Measurements from ENCODE around the gene TMEM61. TPM values are rescaled to one million over a fixed set of nuclear protein-coding genes. Genes with fewer than 3 reads are reported as not detected.

Gene TMEM61
- total RNA-seq, 1 donor: not detected

DNA sequence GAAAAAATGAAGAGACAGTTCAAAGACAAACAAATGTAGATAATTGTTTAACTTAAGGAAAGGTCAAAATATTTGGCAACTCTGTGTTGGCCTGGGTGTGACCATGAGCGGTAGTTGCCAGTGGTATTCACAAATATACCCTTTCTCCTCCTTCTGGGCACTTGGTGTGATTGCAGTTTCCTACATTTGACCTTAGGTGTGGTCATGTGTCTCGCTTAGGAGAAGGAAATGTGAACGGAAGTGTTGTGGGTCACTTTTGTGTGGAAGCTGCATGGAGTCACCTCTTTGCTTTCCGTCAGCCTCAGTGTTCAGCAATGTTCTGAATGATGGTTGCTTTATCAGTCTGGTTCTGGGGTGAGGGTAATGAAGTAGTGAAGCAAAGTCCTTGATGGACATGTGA is 55.5 kb downstream of the TMEM61 start:
- no peak for DNase-seq (ENCODE audit: low read depth in 2 of 3, low spot score in 2 of 3)

GRCh38 chr1:55037733-55038551 is 57.5 kb downstream of the TMEM61 start:
- DNase-seq (ENCODE audit: low read depth in 2 of 3, low spot score in 2 of 3): no peak

DNA sequence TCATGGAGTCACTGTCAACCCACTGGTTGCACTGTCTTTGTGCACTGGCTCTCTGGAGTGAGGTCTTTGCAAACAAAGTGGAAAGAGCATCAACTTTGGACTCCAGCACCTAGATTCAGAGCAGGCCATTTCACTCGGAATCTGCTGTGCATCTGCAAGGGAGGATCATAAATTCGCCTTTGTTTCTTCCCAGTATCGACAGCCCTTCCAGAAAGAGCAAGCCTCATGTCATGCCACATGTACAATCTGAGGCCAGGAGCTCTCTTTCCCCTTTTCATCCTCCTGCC is 58.1 kb downstream of the TMEM61 start:
- no peak for DNase-seq (ENCODE audit: low read depth in 2 of 3, low spot score in 2 of 3)

GRCh38 chr1:55038974-55039341 is 58.5 kb downstream of the TMEM61 start:
- DNase-seq (ENCODE audit: low read depth in 2 of 3, low spot score in 2 of 3): no peak

- DNase-seq (ENCODE audit: low read depth in 2 of 3, low spot score in 2 of 3): no peak
Measured at GRCh38 chr1:55039342-55040082, 59.1 kb downstream of the TMEM61 start, which contains the start of gene PCSK9. Gene PCSK9, plus strand, starts transcription at chr1:55039548. Its CDS starts 290 bp downstream, at chr1:55039838.

DNA sequence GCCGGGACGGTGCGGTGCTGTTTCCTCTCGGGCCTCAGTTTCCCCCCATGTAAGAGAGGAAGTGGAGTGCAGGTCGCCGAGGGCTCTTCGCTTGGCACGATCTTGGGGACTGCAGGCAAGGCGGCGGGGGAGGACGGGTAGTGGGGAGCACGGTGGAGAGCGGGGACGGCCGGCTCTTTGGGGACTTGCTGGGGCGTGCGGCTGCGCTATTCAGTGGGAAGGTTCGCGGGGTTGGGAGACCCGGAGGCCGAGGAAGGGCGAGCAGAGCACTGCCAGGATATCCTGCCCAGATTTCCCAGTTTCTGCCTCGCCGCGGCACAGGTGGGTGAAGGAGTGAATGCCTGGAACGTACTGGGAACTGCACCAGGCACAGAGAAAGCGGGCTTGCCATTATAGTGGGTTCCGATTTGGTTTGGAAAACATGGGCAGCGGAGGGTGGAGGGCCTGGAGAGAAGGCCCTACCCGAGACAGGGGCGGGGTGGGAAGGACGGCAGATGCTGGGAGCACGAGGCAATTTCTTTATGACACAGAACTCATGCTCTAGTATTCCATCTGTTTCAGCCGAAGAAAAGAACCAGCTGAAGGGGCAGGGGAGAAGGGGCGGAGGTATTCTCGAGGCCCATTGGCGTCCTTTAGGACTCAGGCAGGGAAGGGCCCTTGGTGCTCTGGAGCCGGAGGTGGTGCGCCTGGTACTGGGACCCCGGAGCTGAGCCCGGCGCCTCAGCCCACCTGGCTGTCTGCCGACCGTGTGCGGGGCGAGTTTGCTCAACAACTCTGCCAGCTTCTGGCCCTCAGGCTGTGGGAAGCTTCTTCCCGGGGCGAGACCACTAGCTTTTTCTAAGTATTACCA is 59.9 kb downstream of the TMEM61 start:
- DNase-seq (ENCODE audit: low read depth in 2 of 3, low spot score in 2 of 3): no peak

DNA sequence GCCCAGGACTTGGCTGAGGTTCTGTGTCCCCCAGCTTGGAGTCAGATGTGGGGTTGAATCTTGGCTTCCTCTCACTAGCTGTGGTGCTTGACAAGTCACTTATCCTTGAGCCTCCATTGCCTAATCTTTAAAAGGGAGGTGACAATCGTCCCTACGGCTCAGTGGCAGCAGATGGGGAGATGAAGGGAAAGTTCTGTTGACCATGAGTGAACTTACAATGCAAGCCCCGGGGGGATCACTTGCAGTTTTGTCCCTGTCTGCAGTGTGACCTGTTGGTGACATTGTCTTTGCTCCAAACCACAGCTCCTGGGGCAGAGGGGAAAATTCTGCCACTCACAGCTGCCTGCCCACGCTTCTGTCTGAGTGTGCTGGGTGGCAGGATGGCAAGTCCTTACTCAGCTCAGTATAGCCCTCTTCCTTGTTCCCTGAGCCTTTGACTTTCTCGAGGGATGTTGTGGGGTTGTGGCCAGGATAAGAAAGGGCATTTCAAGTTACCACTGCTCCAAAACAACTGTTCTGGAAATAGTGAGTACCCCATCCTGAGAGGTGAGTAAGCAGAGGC is 60.6 kb downstream of the TMEM61 start:
- DNase-seq (ENCODE audit: low read depth in 2 of 3, low spot score in 2 of 3): no peak

DNA sequence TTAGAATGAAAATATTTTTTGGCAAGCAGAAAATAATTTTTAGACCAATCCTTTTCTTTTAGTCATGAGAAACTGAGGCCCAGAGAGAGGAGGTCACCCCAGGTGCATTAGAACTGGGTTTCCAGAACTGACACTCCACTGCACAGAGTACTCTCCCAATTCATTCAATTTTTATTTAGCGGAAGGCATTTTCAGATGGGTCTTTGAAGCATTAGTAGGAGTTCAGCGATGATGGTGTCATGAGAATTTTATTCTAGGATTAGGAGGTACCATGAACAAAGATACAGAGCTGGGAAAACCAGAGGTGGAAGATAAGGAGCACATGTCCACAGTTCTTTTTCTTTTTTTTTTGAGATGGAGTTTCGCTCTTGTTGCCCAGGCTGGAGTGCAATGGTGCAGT is 61.2 kb downstream of the TMEM61 start:
- DNase-seq (ENCODE audit: low read depth in 2 of 3, low spot score in 2 of 3): no peak

Other genes starting within 250 kb of the TMEM61 start
- 7.3 TPM for gene PARS2, start 216.1 kb upstream of the TMEM61 start, total RNA-seq
- gene TTC22, start 179.3 kb upstream of the TMEM61 start, total RNA-seq: 5.7 TPM
- 51.4 TPM for gene DHCR24, start 93.4 kb upstream of the TMEM61 start, total RNA-seq
- not detected for gene BSND, start 18.3 kb downstream of the TMEM61 start, total RNA-seq
- gene PCSK9, start 58.9 kb downstream of the TMEM61 start, total RNA-seq: under 0.01 TPM
- 41.7 TPM for gene USP24, start 234.7 kb downstream of the TMEM61 start, total RNA-seq